Renal cortex interstitium (tissue), 11 donors: ENCODE data around the gene HS3ST3B1. TPM values are rescaled to one million over a fixed set of nuclear protein-coding genes. Genes with fewer than 3 reads are reported as not detected.

ENCODE experiments used
- DNase-seq, 11 donors: peaks; one replicate each; pipeline ENCODE4 v3.0.0-alpha.2; 2013; ENCODE audit warnings: low read depth in 9 of 11, low spot score in 4 of 11; ENCODE audit errors: extremely low read depth in 1 of 11
- polyA plus RNA-seq, 3 donors: library from polyadenylated mRNA; unstranded; fragments of 120-200 nt; gene quantifications; one replicate each; pipeline ENCODE4 v1.2.1, GENCODE V29; 2013; ENCODE audit not compliant: insufficient read length in 3 of 3

HS3ST3B1 gene
- polyA plus RNA-seq, 3 donors: 24.1 to 29.7 (median 25.7) TPM

DNA sequence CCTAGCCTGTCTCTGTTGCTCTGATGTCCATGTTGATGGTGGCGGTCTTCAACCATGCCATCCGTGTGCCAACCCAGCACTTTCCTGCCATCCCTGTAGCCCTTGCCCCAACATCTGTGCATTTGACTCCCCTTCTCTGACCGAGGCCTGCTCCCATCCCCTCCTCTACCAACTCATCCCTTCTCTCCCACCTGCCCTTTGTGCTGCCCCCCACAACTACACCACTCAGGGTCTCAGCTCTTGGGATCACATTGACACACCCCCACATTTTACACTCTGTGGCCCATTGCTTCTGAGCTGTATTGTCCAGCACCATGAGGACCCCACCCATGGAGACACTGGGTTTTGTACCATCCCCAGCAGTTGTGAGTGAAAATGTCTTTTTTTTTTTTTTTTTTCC lies 11.6 kb downstream of the HS3ST3B1 start:
- DNase-seq: no peak

- no peak for DNase-seq
Measured at GRCh38 chr17:14316126-14316832, 15.4 kb downstream of the HS3ST3B1 start.

DNA sequence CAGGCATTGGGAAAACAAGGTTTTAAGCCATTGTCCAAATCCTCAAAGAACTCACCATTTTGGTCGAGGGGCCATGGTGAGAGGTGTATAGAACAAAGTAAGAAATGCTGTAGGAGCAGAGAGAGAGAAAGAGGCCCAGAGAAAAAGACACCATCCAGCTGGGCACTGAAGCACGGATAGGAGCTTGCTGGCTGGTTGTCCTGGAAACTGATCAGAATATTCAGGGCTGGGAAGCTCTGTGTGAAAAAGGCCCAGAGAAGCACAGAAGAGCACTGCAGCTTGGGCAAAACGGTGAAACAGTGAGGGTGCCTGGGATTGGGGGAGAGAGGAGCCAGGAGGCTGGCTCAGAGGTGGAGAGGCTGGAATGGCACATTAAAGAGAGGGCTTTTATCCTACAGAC lies 16.5 kb downstream of the HS3ST3B1 start:
- DNase-seq: no peak

GRCh38 chr17:14318109-14318917 lies 17.4 kb downstream of the HS3ST3B1 start:
- DNase-seq: no peak

- DNase-seq: no peak
Measured at GRCh38 chr17:14318918-14319205, 18.0 kb downstream of the HS3ST3B1 start.

GRCh38 chr17:14320098-14320497 lies 19.2 kb downstream of the HS3ST3B1 start:
- no peak for DNase-seq

GRCh38 chr17:14320734-14321475 lies 20.0 kb downstream of the HS3ST3B1 start:
- DNase-seq: no peak

- DNase-seq: no peak
Measured at GRCh38 chr17:14321476-14321949, 20.6 kb downstream of the HS3ST3B1 start.

DNA sequence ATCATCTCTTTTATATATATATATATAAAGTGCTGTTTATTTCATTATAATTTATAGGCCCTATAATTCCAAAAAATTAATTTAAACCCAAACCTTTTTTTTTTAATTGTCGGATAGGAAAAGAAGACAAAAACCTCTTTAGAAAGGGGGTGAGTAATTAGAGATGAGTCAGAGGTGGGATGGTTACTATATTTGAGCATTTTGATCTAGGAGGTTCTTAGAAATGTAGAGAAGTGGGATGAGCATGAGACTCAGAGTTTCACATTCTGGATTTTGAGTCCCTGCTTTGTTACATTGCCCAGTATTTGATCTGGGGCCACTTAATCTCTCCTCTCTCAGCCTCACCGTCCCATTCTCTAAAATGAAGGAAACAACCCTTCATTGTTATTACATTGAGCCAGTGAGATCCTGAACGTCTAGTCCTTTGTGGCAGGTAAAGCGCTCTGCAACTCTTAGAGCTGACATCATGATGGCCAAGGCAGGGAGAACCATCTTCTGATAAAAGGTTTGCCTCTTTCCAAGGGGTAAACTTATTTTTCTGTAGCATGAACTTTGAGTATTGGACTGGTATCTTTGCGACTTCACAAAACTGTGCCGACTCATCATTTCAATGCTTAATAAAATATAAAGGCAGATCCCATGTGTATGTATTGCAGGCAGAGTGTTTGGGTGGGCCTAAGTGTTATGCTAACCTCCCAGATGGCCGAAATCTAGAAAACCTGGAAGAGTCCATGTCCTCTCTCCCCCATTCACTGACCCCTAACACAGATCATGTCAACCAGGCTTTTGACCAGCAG lies 21.3 kb downstream of the HS3ST3B1 start:
- no peak for DNase-seq

DNA sequence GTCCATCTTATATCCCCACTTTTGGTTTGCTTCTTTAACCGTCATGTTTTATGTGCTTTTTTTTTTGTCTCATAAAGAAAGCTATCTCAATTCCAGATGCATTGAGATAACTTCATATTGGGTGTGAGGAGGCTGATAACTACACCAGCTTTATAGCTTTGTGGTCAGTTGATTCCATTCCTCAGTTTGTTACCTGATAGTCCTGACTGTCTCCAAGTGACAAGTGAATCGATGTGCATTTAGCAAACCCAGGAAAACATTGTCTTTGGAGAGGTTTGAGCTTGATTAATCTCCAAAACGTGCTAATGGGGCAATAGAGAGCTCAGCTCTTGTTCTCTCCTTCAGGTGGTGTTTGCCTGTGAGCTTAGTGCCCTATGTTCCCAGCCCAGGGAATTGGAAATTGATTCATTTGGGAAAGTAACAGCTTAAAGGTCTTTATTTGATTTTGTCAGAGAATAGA lies 22.7 kb downstream of the HS3ST3B1 start:
- no peak for DNase-seq

DNA sequence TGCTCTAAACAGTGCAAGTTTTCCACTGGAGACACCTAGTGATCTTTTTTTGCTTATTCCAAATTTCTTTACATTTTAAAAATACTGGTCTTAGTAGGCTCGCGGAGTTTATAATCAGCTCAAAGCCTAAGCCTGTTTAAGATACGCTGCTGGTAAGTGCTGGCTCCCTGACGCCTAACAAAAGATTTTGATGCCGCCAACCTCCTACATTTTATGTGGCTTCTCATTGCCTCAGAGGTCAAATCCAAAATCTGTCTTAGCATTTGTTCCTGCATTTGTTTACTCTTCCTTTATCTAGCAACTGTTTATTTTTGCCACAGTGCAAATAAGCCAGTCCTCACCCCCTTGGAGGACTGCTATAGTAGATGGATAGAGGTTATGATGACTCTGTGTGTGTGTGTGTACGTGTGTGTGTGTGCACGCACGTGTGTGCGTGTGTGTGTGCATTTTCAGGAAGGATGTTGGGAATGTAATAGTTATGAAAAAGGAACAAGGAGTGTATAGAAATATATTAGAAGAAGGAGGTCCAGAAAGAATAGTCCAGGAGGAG lies 24.8 kb downstream of the HS3ST3B1 start:
- no peak for DNase-seq

GRCh38 chr17:14329900-14330491 lies 29.1 kb downstream of the HS3ST3B1 start:
- DNase-seq: no peak

DNA sequence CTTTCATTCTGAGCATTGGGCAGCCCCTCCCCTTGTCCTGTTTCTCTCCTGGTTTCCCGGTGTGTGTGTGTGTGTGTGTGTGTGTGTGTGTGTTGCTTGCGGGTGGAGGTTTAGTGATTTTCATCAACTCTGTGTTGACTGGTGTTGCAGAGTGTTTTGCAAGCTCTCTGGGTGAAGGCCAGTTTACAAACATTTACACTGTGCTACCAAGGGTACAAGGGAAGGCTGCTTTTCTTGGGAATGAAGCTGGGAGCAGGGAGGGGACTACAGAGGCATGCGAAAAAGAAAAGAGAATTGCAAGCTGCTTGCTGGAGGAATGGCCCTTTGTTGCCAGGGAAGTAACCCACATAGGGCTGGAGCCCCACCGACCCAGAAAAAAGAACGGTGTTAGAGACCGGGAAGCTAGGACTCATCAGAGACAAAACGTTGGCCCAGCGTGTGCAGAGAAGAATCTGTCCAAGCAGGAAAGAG lies 29.6 kb downstream of the HS3ST3B1 start:
- DNase-seq: no peak

DNA sequence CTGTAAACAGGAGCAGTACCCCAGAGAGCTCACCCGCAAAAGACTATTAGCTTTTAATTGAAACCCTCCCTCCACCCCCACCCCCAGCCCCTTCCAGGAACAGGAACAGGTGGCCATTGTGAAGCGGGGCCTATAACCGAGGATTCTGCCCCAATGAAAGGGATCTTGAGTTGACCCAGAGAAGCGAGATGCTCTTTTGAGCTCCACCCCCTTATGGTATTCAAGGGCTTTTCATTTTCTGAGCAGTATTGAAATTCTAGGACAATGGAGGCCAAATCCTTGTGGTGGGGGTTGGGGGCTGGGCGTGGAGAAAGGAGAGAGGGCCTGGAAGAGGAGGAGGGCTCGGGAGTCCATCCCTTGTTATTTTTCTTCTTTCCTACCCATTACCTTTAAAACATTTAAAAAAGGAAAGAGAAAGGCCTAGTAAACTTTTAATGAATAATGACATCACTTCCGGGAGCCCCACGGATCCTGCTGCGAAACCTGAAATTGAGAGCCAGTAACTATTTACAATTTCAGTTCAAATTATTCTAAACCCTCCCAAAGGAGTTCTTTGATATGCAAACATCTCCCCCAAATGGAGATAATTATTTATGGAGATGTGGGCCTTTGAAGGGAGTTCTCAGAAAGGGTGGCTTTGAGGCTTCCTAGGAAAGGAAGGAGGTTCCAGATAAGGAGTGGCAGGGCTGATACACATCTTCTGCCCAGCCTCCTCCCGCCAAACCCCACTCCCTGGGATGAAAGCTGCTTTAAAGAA lies 30.5 kb downstream of the HS3ST3B1 start:
- no peak for DNase-seq

DNA sequence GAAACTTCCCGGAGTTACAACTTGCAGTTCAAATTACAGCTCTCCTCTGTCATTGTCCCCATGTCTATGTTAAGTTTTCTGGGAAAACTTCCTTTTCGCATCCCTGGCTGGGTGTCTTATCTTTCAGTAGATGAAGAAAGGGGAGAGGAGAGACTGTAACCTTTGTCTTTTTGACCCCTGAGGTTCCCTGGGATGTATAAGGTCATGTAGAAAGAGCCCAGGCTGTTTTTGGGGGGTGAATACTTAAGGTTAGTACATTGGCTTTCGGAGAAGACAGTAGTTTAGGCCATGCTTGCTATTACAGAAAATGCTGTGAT lies 31.1 kb downstream of the HS3ST3B1 start:
- DNase-seq: no peak

DNA sequence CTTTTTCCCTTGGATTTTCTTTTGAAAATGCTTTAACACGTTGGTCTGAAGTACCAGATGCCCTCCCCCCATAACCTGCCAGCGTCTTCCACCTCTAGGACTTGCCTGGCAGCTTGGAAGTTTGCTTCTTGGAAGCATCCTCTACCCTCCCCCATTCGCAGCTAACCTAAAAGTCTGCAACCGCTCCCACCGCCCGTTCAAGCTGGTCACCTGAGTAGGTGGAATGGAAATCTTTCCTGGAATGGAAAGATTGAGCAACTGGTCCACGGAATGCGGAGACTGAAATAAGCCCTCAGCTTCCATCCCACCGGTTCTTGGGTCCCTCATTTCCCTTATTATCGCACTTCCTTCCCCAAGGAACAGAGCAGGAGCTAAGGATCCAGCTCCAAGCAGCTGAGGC lies 31.4 kb downstream of the HS3ST3B1 start:
- no peak for DNase-seq

- DNase-seq: no peak
Measured at GRCh38 chr17:14333506-14333905, 32.6 kb downstream of the HS3ST3B1 start.
